HL-60/S4 (cell line): ENCODE measurements around the gene NPY.
"Not testable (repeated sequence)": the region's sequence is repeated elsewhere in the genome, so short reads cannot be mapped to it uniquely, and the experiment has no call there.

ENCODE experiments used
- in situ Hi-C: fragments of 300-500 bp; cut with MboI; formaldehyde crosslinking; loops from 2 replicates; pipeline ENCODE4 v1.14.3; 2022; ENCODE audit warnings: low sequenced_read_pairs

NPY gene

DNA sequence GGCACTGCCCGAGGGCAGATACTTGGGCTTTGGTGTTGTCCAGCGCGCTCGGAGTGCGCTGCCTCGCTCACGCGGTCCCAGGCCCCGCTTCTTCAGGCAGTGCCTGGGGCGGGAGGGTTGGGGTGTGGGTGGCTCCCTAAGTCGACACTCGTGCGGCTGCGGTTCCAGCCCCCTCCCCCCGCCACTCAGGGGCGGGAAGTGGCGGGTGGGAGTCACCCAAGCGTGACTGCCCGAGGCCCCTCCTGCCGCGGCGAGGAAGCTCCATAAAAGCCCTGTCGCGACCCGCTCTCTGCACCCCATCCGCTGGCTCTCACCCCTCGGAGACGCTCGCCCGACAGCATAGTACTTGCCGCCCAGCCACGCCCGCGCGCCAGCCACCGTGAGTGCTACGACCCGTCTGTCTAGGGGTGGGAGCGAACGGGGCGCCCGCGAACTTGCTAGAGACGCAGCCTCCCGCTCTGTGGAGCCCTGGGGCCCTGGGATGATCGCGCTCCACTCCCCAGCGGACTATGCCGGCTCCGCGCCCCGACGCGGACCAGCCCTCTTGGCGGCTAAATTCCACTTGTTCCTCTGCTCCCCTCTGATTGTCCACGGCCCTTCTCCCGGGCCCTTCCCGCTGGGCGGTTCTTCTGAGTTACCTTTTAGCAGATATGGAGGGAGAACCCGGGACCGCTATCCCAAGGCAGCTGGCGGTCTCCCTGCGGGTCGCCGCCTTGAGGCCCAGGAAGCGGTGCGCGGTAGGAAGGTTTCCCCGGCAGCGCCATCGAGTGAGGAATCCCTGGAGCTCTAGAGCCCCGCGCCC lies at the start of gene NPY:
Gene NPY, plus strand, starts transcription at position 294 of the 802 bp plus-strand sequence. CDS start 1,051 bp downstream, outside the sequence.
- in situ Hi-C loops = loop anchor here (25.0 kb wide), 1 partner anchor 803 kb away; no protein-coding TSS in a partner anchor

GRCh38 chr7:24239260-24239659 lies 44.7 kb upstream of the NPY start:
- in situ Hi-C loops = no loop called here

GRCh38 chr7:24241206-24241605 lies 42.8 kb upstream of the NPY start:
- in situ Hi-C loops = no loop called here

DNA sequence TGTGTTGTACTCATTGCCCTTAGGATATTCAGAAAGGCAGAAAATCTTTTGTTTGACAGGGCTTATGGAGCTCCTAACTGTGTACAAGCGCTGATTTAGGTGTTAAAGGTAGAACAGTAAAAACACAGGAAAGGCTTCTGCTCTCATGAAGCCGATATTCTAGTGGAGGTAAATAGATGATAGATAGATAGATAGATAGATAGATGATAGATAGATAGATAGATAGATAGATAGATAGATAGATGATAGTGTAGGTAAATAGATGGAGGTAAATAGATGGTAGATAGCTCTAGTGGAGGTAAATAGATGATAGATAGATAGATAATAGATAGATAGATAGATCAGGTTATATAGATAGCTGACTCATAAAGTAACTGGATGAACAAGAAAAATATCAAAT lies 39.4 kb upstream of the NPY start:
- in situ Hi-C loops = no loop called here

DNA sequence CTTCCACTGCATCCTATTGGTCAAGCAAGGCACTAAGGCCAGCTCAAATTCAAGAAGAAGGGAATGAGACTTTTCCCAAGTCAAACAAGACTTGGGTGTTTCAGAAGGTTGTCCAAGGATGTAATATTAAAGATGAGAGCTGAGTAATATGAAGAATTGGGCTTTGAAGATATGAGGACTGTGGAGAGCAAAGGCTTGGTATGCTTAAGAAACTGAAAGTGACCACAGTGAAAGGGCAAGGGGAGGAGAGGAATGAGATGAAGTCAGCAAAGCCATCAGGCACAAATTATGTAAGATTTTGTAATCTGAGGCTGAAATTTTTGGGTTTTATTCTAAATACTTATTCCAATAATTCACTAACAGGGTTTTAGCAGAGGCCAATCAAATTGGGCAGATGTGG lies 38.6 kb upstream of the NPY start:
- in situ Hi-C loops = no loop called here

DNA sequence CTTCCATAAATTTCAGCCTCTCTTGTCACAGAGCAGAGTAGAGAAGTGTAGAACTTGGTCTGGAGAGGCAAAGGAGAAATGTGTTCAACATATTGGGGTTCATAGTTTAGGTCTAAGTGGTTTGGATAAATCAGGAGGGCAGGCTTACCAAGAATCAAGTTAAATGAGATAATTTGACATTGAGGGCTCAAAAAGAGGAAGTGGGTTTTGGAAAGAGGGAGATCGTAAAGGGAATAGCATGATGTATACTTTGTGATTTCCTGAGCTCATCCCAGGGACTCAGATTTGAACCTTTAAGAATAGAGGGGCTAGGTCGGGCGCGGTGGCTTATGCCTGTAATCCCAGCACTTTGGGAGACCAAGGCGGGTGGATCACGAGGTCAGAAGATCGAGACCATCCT lies 34.7 kb upstream of the NPY start:
- in situ Hi-C loops = no loop called here

DNA sequence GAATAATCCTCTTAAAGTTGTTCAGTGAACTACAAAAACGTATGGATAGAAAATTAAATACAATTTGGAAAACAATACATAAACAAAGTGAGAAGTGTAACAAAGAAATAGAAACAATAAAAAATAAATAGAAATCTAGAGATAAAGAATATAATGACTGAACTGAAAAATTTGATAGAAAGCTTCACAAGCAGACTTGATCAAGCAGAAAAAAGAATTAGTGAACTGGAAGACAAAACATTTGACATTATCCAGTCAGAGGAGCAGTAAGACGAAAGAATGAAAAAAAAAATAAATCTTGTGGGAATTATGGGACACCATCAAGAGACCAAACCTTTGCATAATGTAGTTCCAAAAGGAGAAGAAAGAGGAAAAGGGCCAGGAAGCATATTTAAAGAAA lies 32.4 kb upstream of the NPY start:
- in situ Hi-C loops = no loop called here

DNA sequence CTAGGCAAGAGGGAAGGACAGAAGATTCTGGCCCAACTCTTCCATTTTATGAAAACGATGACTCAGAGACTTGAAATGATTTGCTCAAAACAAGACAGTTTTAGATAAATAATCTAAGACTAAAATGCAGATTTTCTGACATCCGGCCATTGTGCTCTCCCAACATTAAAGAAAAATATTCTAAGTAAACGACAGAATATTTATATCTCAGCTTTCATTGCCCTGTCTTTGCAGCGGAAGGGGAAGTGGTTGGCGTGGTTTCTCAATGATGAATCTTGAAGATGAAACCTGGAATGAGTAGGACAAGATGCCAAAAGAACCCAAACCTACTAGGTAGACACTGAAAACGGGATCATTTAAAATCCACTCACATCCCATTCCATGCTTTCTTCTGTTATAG lies 28.9 kb upstream of the NPY start:
- in situ Hi-C loops = no loop called here

DNA sequence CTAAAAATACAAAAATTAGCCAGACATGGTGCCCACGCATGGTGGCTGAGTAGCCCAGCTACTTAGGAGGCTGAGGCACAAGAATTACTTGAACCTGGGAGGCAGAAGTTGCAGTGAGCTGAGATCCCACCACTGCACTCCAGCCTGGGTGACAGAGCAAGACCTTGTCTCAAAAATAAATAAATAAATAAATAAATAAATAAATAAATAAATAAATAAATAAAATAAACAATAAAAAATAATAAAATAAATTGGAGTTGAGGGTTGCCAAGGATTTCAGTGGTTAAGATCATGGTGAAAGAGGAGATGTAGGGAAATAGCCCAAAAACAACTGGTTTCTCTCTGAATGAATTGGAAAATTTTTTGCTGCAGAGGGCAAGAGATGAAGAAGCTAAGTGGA lies 25.7 kb upstream of the NPY start:
- in situ Hi-C loops = not testable (repeated sequence)

DNA sequence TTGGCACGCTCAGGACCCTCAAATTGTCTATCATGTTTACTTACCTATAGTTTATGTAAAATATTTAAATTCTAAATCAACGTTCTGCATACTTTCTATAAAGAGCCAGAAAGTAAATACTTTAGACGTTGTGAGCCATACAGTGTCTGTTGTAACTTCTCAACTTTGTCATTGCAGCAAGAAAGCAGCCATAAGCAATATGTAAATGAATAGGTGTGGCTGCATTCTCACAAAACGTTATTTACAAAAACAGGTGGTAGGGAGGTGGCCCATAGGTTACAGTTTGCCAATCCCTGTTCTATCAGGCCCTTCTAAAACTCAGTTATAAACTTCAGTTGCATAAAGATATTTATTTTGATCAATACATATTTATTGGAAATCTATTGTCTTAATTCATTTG lies 12.1 kb upstream of the NPY start:
- in situ Hi-C loops = no loop called here

DNA sequence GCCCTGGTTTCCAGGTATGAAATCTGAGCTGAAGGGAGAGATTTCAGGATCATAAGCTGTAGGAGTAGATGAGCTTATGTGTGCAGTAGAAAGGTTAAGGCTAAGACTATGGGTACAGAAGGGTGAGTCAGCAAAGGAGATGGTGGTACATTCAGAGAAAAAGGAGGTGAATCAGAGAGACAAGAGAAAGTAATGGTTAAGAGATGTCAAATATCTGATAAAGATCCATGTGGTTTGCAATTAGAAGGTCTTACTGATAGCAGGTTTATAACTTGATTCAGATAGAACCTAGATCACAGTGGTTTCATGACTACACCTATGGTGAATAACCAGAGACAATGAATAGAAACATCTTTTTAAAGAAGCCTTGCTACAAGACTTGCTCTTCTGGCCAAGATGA lies 4.5 kb upstream of the NPY start:
- in situ Hi-C loops = loop anchor here (25.0 kb wide), 1 partner anchor 808 kb away; no protein-coding TSS in a partner anchor

GRCh38 chr7:24283554-24283896 lies 465 bp upstream of the NPY start:
- in situ Hi-C loops = loop anchor here (25.0 kb wide), 1 partner anchor 804 kb away; no protein-coding TSS in a partner anchor

- in situ Hi-C loops = loop anchor here (25.0 kb wide), 1 partner anchor 802 kb away; no protein-coding TSS in a partner anchor
Measured at GRCh38 chr7:24284699-24285506, 913 bp downstream of the NPY start.

DNA sequence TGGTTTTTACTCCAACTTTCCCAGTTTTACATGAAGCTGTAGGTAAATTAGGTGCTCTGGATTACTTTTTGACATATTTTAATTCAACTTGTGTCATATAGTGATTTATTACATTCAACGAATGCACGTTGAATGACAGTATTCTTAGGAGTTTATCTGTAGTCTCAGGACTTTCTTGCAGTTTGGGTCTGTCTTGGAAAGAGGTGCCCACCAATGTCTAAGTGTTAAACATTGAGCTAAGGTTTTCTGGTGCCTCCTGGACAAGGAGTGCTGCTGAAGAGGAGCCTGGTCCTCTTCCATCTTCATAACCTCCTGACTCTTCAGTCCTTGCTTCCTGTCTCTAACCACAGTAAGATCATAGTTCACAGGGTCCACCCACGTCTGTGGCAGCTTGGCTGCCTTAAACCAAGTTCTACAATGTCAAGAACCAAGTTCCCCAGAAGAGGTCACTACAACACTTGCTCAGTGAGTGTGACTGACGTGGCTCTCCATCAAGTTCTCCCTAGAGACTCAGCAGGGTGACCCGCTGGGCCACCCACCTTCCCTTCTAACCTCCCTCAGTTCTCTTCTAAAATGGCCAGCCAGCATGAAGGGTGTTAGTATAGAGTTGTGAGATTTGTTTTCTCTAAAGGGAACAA lies 6.1 kb downstream of the NPY start:
- in situ Hi-C loops = loop anchor here (25.0 kb wide), 1 partner anchor 797 kb away; no protein-coding TSS in a partner anchor

- in situ Hi-C loops = loop anchor here (25.0 kb wide), 1 partner anchor 796 kb away; no protein-coding TSS in a partner anchor
Measured at GRCh38 chr7:24291271-24291670, 7.3 kb downstream of the NPY start.

GRCh38 chr7:24297362-24297761 lies 13.4 kb downstream of the NPY start:
- in situ Hi-C loops = loop anchor here (25.0 kb wide), 1 partner anchor 790 kb away; no protein-coding TSS in a partner anchor

DNA sequence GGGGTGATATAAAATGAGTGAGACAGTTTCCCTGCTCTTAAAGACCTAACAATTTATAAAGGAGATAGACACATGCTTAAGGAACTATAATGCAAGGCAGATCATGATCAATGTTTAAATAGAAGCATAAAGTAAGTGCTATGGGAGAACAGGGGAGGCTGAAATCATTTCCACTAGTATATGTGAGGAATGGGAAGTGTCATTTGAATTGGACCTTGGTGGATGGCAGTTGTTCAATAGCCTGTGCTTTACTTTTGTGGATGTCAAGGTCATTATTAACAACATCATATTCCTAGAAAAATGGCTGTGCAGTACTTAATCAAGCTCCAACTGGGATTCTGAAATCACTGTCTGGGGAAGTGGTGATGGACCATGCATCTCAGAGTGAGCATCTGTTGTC lies 14.7 kb downstream of the NPY start:
- in situ Hi-C loops = loop anchor here (25.0 kb wide), 1 partner anchor 789 kb away; no protein-coding TSS in a partner anchor

- in situ Hi-C loops = loop anchor here (25.0 kb wide), 1 partner anchor 788 kb away; no protein-coding TSS in a partner anchor
Measured at GRCh38 chr7:24299192-24299591, 15.2 kb downstream of the NPY start.

DNA sequence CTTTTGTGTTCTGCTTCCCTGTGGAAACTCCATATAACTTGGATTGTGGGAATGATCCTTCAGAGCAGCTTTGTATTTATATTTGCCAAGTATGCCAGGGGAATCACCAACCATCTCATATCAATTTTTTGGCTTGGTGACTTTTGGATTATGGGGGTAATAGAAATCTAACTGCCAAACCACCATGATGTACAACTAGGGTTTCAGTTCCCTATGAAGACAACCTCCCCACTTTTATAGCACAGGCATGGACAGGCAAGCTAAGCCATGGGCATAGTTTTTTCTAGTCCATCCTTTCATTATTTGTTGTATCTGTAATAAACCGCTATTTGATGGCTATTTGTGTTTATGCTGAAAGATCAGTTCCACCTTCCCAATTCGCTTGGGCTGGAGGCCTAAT lies 17.7 kb downstream of the NPY start:
- in situ Hi-C loops = no loop called here

DNA sequence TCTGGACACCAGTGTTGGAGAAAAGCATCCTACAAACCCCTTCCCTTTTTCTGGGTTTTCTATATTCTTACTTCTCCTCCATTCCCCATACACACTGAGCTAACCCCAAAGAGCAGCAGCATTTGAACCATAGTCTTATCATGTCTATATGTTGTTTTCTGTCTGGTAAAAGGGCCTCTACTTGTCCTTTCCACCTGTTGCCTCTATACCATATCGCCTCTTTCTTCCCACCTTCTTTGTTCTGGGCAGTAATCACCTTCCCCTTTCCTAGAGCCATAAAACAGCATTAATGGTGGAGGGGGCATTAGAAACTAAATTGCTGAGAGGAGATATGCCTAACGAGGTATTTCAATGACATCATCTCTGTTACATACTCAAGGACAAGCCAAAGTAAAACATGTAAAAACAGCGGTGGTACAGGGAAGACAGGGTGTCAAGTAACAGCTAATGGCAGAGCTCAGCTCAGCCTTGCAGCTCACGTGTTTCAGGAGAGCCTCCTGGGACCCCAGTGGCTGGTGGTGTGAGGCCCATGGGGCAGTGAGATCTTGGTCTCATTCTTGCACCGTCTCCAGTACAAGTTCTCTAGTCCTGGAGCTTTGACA lies 20.6 kb downstream of the NPY start:
- in situ Hi-C loops = no loop called here

GRCh38 chr7:24307326-24307725 lies 23.3 kb downstream of the NPY start:
- in situ Hi-C loops = no loop called here
